Cardiac fibroblast (primary cell): ENCODE results near the gene KRTAP10-8.

Experiments used
- DNase-seq, 2 donors: peaks; one replicate each; pipeline versions ENCODE4 v3.0.0 to v3.0.0-alpha.2; 2010; ENCODE audit warnings: low read depth in 2 of 2
- H3K4me3 ChIP-seq, 2 donors: replicated peaks in 1 of 2; 1 replicate in 1 of 2; 2 replicates in 1 of 2; pipeline ENCODE4 v1.5.1; 2011; ENCODE audit warnings: low read depth in 2 of 2, low read length in 2 of 2, mild to moderate bottlenecking in 2 of 2, moderate library complexity in 1 of 2
- CTCF ChIP-seq: IDR thresholded peaks from one replicate; pipeline ENCODE4 v1.5.1; 2011; ENCODE audit warnings: low read depth, mild to moderate bottlenecking, low read length, inconsistent platforms

KRTAP10-8 gene

GRCh38 chr21:44650973-44651675 is 39.2 kb downstream of the KRTAP10-8 start:
- no peak for TF ChIP-seq CTCF
- H3K4me3 ChIP-seq: no peak overlapping the region
- no peak for DNase-seq

- no peak for DNase-seq
- TF ChIP-seq CTCF: no peak
Observed at GRCh38 chr21:44653123-44653522, 41.2 kb downstream of the KRTAP10-8 start.

GRCh38 chr21:44653656-44654575 is 42.0 kb downstream of the KRTAP10-8 start:
- no peak overlapping the region for H3K4me3 ChIP-seq
- no peak for DNase-seq
- TF ChIP-seq CTCF: no peak

More at GRCh38 chr21:44653123-44653522, 41.2 kb downstream of the KRTAP10-8 start:
- no peak overlapping the region for H3K4me3 ChIP-seq

GRCh38 chr21:44654576-44655175 is 42.8 kb downstream of the KRTAP10-8 start, which contains the start of gene KRTAP12-4:
Gene KRTAP12-4 (minus strand): TSS chr21:44654659. CDS start chr21:44654614, 45 bp downstream.
- no peak for DNase-seq
- no peak within 1 kb of the TSS for H3K4me3 ChIP-seq
- no peak for TF ChIP-seq CTCF

DNA sequence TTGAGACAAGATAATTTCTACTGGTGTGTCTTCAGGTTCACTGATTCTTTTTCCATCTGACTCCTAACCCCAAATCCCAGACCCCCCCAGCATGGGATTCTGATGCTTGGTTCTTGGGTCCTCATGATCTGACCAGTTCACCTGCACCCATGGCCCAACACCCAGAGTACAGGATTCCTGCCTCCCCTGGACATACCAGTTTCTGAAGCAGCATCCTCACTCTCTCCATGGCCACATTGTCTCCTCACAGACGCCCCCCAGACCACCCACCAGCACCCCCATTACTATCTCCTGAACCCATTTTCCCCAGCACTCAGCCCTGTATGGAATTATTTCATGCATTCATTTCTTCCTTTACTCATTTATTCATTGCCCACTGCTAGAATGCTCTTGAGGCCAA is 45.0 kb downstream of the KRTAP10-8 start:
- TF ChIP-seq CTCF: no peak
- no peak overlapping the region for H3K4me3 ChIP-seq
- DNase-seq: no peak

DNA sequence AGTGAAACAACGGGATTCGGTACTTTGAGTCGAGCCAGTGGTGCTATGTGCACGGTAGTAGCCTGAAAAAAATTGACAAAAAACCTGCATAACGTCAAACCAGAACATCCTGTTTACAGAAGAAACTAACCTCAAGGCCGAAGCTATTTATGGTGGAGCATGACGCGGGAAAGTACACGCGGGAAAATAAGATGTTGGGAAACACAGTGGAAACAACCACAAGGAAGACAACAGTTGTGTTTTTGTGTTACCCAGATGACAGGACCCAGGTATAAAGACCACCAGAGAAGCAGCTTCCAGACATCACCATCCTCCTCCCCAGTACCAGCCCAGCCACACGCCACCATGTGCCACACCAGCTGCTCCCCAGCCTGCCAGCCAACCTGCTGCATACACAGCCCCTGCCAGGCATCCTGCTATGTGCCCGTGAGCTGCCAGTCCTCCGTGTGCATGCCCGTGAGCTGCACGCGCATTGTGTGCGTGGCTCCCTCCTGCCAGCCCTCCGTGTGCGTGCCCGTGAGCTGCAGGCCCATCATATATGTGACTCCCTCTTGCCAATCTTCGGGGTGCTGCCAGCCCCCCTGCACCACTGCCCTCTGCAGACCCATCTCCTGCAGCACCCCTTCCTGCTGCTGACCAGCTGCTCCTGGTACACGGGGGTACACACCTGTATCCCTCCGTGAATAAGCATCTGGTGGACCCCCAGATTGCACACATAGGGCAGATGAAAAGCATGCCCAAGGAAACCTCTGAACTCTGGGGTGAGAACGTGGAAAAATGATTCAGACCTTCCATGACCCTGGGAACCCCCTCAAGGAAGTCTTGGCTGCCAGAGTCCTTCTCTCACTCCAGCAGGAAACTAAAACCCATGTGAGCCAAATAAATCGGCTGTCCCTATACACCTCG is 46.0 kb downstream of the KRTAP10-8 start, which contains the start of gene KRTAP12-3:
TSS of gene KRTAP12-3 (plus strand) at position 298 of the 906 bp plus-strand sequence. CDS start at position 346, 48 bp downstream.
- TF ChIP-seq CTCF: no peak
- no peak for DNase-seq
- no peak within 1 kb of the TSS for H3K4me3 ChIP-seq
